Measurements from ENCODE around the gene DDX10.
A peak's percentile ranks its signal among the peaks of the same experiment; 100 is the strongest.
"Not testable (repeated sequence)": the region's sequence is repeated elsewhere in the genome, so short reads cannot be mapped to it uniquely, and the experiment has no call there.

DDX10 gene

DNA sequence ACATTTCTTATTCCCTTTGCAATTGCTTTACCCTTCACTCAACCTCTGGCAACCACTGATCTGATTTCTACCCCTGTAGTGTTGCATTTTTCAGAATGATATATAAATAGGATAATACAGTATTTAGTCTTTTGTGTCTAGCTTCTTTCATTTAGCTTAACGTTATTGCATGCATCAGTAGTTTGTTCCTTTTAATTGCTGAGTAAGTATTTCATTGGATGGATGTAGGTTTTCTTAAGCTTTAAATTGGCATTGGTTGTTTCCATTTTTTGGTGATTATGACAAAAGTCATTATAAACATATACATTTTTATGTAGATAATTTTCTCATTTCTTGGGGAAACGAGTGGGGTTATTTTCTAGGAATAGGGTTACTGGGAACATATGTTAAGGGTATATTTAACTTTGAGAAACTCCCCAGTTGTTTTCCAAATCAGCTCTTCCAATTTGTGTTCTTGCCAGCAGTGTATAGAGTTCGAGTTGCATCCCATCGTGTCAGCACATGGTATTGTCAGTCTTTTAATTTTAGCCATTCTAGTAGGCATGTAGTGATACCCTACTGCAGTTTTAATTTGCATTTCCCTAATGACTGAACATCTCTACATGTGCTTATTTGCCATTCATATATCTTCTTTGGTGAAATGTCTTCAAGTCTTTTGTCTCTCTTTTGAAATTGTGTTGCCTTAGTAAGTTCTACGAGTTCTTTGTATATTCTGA lies 60.3 kb downstream of the DDX10 start:
- DNase-seq, result no peak

DNA sequence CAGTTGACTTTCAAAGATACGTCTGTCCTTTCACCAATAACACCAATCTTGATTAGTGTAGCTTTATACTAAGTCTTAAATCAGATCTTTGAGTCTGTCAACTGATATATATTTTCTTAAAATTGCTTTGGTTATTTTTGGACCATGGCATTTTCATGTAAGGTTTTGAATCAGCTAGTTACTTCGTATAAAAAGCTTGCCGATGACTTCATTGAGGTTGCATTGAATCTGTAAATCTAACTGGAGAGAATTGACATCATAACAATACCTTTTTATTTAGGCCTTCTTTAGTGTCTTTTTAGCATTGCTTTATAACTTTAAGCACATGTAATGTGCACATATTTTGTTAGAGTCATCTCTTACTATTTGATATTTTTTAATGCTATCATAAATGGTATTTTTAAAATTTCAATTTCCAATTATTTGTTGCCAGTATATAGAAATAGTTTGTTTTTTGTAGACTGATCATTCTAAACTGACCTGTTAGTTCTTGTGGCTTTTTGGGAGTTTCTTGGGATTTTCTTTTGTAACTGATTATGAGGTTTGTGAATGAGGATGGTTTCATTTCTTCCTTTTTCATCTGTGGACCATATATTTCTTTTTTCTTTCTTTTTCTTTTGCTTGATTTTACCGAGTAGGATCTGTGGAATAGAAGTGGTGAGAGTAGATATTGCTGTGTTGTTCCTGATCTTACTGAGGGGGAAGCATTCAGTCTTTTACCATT lies 61.4 kb downstream of the DDX10 start:
- no peak for DNase-seq

DNA sequence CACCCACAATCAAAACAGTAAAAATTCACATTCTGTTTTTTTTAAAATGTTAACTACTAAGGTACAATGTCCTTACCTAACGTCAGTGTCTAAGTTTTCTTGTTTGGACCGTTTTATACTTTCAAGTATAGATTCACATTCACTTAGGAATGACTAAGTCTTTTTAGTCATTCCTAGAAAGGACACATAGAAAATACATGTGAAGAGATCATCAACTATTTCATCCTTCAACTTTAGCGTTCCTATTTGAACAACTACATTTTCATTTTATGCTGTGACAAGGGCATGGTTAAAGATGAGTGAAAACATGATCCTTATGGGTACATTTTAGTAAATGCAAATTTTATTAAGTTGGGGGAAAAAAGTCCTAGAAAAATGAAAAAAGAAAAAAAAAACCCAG lies 62.8 kb downstream of the DDX10 start:
- DNase-seq, result no peak

DNA sequence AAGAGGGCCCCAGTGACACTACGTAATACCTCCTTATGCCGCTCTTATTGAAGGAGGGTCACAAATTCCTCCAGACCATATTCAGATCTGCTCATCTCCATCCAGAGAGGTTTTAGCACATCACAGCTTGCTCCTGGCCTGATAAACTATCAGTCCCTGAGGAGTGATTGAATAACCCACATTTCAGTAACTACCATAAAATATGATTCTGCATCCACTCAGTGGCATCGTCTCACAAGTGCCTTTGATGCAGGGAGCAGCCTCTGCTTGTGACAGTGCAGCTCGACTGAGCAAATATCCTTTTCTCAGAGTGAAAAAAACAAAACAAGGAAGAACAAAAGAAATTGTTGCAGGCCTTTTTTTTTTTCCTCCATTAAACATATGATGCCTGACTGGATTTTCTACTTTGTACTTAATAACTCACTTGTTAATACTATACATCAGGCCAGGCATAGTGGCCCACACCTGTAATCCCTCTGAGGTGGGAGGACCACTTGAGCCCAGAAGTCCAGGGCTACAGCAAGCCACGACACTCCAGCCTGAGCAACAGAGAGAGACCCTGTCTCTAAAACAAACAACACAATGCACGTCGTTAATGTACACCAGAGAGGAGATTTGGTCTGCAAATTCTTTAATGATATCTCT lies 64.5 kb downstream of the DDX10 start:
- DNase-seq, result no peak

GRCh38 chr11:108732395-108732794 lies 67.5 kb downstream of the DDX10 start:
- DNase-seq, result no peak

DNA sequence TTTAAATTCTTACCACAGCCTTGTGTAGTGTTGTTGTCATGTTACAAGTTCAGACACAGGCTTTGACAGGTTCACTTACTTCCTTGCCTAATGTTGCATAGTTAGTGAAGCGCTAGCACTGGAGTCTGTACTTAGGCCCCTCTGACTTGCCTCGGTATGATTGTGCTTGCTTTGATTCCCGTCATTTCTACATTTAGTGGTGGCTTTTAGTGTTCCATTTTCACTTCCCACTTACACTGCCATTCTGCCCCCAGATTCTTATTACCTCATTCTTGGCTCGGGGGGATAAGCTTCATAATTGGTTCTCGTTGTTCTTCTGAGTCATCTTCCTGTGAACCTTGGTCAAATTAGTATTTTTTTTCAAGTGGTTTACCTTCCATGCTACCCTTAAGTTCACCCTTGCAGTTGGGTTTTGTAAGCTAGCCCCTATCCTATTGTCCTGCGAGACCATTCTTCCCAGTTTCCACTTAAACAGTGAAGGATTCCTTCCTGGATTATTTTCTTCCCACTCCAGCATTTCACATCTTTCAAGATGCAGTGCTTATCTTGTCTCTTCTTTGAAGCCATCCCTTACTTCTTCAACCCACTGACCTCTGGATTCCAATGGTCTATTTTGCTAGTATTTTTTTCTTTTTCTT lies 68.7 kb downstream of the DDX10 start:
- DNase-seq, result peak; percentile 36

DNA sequence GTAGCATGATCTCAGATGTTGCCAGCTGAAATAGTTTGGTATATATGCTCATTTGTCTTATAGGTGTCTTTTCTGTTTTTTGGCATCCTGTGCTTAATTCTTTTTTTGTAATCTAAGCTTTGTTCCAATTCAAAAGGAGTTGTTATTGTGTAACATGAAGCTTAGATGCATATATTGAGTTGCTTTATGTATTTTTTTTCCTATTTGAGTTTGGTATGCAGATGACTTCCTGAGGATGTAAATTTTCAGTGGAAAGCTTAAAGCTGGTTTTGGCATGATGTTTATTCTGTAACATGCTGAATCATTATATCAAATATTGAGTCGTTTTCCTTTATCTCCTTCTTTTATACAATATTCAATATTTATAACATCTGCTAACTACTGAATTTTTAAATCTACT lies 69.4 kb downstream of the DDX10 start:
- DNase-seq, result no peak

DNA sequence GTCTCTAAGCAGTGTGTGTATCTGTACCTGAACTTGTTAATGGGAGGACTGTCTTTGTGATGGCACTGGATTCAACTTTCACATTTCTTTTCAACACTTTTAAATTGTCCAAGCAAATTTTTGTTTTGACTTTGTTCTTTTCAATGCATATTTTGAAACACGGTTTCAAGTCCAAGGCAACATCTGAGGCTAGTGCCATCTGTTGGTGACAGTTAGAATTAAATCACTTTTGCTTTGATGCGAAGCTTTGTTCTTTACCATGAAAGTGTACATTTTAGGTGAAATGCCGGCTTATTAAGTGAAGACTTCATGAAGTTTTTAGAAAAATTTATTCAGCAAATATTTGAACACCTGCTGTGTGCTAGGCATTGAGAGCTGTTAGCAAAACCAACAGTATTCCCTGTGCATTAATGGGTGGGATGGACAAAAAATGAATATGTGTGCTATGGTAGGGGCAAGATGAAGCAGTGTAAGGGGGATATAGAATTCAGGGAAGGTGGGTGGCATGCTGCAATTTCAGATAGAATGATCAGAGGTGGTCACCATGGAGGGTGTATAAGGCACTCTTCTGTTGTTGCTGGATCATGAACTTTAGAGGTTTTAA lies 70.2 kb downstream of the DDX10 start:
- DNase-seq, result no peak

DNA sequence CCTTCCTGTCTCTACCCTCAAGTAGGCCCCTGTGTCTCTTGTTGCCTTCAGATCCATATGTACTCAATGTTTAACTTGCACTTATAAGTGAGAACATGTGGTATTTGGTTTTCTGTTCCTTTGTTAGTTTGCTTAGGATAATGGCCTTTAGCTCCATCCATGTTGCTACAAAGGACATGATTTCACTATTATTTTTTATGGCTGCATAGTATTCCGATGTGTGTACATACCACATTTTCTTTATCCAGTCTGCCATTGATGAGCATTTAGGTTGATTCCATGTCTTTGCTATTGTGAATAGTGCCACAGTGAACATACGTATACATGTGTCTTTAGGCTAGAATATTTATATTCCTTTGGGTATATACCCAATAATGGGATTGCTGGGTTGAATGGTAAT lies 75.3 kb downstream of the DDX10 start:
- not testable (repeated sequence) for DNase-seq

GRCh38 chr11:108743851-108744250 lies 79.0 kb downstream of the DDX10 start:
- no peak for DNase-seq

GRCh38 chr11:108748968-108749367 lies 84.1 kb downstream of the DDX10 start:
- no peak for DNase-seq

DNA sequence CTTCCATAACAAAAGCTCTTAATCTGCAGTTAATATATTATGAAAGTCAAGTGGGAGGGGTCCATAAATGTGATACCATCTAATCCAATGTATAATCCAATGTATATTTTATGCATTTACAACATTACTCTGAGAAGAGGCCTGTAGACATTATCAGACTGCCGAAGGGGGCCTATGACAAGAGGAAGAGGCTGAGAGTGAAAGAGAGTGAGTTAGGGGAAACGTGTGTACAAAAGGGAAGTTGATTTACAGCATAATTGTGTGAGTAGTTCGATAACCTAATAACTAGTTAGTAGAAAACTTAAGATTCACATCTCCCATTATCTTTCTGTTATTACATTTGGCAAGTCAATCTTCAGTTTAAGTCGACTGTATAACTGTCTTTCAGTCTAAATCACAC lies 86.6 kb downstream of the DDX10 start:
- no peak for DNase-seq

- DNase-seq, result no peak
Observed at GRCh38 chr11:108752297-108752751, 87.5 kb downstream of the DDX10 start.

DNA sequence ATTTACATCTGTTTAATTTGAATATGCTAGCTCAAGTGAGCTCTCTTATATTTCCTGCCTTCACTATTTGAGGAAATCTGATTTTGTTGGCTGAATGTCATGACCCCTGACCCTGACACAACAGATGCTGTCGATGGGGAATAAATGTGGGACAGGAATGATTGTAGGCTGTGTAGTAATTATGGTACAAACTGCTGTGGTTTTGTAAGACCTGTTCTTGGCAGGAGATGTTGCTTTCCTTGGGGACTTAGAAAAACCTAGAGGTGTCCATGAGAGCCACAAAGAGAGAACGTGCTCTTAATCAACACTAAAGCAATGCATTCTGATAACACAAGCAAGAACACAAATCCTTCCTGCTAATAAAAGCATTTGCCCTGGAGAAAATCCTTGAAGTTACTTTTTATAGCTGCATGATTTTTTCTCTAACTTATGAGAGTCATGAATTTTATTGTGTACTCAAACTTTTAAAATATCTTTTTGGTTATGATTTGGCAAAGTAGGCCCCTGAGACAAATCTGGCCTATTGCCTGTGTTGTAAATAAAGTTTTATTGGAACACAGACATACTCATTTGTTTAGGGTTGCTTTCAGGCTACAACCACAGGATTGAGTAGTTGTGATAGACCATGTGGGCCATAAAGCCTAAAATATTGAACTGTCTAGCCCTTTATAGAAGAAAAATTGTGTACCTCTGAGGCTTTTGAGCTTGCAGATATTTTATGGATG lies 90.2 kb downstream of the DDX10 start:
- DNase-seq, result no peak

- no peak for DNase-seq
Observed at GRCh38 chr11:108757630-108758029, 92.8 kb downstream of the DDX10 start.

- DNase-seq, result no peak
Observed at GRCh38 chr11:108758458-108758857, 93.6 kb downstream of the DDX10 start.

- DNase-seq, result no peak
Observed at GRCh38 chr11:108766596-108767173, 101.8 kb downstream of the DDX10 start.

GRCh38 chr11:108768370-108768769 lies 103.5 kb downstream of the DDX10 start:
- no peak for DNase-seq

GRCh38 chr11:108768964-108769363 lies 104.1 kb downstream of the DDX10 start:
- no peak for DNase-seq

DNA sequence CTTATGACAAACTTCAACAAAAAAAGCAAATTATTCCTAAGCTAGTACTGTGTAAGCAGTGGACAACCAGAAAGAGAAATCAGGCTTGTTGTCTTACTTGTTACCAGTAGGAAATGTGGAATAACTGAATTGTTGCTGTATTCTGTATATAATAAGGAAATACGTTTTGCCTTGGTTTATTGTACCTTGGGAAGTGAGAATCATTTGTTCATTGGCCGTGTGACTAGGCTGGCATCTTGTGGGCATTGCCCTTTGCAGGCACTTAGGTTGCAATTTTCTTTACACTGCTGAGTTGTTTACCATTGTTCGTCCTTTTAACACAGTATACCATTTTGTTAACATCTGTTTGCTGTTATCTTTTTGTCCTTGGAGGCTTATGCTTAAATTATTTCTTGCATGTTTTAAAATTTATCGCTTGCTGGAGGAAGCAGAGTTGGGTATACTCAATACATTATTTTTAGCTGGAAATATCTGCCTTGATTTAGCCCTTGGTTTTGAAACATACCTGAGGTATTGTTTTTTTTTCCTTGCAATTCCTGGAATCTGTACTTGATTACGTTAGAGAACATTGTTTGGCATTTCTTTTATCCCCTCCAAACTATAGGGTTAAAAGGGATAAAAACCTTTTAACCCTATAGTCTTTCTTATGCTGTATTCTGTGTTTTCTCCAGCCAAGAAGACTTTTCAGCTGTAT lies 109.3 kb downstream of the DDX10 start:
- no peak for DNase-seq

DNA sequence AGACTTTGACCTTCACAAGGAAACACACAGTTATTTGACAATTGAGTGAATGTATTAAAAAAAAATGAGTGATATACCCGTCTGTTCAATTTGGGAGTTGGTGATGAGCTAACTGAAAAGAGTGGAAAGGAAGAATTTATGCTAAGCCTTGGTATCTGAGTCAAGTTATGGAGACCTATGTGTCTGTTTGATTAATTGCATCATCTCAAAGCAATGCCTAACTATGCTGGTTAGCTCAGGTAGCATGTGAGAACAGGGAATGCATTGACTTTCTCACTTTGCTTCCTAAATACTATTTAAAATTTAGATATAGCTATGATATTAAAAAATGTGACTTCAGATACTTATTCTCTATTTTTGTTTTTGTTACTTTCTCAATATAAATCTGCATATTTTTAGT lies 110.5 kb downstream of the DDX10 start:
- no peak for DNase-seq

Measured in activated naive CD4-positive, alpha-beta T cell treated with anti-CD3 and anti-CD28 coated beads, Interleukin-2, amount 50 U/mL, for 16 hours (primary cell).